Inflammatory macrophage treated with lipopolysaccharide for 1 hour (primary cell): ENCODE data around the gene SLC35A3.

Source experiments
- DNase-seq, 2 donors: peaks; one replicate each; pipeline ENCODE4 v3.0.0-alpha.2; 2020 to 2022

Gene SLC35A3

GRCh38 chr1:100080331-100080730 is 110.5 kb downstream of the SLC35A3 start:
- DNase-seq, result no peak
